Liver (tissue), 3 donors: ENCODE results near the gene LHCGR.

Experiments used
- MAX ChIP-seq: IDR thresholded peaks from 2 replicates; pipeline ENCODE4 v1.6.1; 2016; ENCODE audit warnings: antibody characterized with exemption
- TF ChIP-seq, protein P1 (sequence below): fragments of 150-350 bp; IDR thresholded peaks from 2 replicates; pipeline ENCODE4 v1.5.1; 2017; ENCODE audit warnings: improper control_type of control experiment, low read depth, low read length; ENCODE audit not compliant: missing input control
- TF ChIP-seq, protein P2 (sequence below): IDR thresholded peaks from 2 replicates; pipeline ENCODE4 v1.6.1; 2016; ENCODE audit warnings: antibody characterized with exemption
- donor health status: healthy.
- donor health status: healthy.

GRCh38 chr2:48721158-48721557 is 34.4 kb downstream of the LHCGR start:
- TF ChIP-seq, protein P1, sequence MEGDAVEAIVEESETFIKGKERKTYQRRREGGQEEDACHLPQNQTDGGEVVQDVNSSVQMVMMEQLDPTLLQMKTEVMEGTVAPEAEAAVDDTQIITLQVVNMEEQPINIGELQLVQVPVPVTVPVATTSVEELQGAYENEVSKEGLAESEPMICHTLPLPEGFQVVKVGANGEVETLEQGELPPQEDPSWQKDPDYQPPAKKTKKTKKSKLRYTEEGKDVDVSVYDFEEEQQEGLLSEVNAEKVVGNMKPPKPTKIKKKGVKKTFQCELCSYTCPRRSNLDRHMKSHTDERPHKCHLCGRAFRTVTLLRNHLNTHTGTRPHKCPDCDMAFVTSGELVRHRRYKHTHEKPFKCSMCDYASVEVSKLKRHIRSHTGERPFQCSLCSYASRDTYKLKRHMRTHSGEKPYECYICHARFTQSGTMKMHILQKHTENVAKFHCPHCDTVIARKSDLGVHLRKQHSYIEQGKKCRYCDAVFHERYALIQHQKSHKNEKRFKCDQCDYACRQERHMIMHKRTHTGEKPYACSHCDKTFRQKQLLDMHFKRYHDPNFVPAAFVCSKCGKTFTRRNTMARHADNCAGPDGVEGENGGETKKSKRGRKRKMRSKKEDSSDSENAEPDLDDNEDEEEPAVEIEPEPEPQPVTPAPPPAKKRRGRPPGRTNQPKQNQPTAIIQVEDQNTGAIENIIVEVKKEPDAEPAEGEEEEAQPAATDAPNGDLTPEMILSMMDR: no peak
- TF ChIP-seq, protein P2, sequence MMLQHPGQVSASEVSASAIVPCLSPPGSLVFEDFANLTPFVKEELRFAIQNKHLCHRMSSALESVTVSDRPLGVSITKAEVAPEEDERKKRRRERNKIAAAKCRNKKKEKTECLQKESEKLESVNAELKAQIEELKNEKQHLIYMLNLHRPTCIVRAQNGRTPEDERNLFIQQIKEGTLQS: no peak
- TF ChIP-seq MAX: no peak
